ENCODE data around the gene TBC1D5. TPM values are rescaled to one million over a fixed set of nuclear protein-coding genes. Genes with fewer than 3 reads are reported as not detected.

The TBC1D5 gene
- total and polyA plus RNA-seq, 12 donors: 6.4 to 108 (median 70.7) TPM

DNA sequence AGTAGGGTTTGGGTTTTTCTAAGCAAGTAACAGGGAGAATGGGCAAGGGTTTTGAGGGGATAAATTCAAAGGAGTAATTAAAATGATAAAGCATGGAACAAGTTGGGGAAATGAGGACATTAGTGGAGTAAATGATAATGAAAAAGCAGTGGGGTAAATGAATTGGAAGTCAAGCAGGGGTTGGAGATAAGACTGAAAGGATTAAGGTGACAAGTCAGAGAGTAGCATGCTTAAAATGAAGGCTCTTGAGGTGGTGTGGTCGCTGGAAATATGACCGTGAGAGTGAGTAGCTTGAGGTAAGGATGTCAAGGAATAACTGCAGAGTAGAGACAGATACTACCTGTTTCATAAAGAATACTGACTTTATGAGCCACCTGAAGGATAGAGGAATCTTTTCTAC lies 408.5 kb downstream of the TBC1D5 start:
- no peak for DNase-seq
- intact Hi-C loops (cut with DNase I): no loop called here
- Histone ChIP-seq H3K27ac (no peak overlapping the region), H3K27me3 (no peaks in the 10 kb centered on the region), H3K4me1 (replicated peaks in 1 of 2) (peaks cover 0 to 12% of the 10 kb centered on the region in 2 donors), H3K9me3 (replicated peaks in 1 of 3) (no peaks in the 10 kb centered on the region), H3K4me3 (no peak overlapping the region), H3K36me3 (replicated peaks in 1 of 2) (no peaks in the 10 kb centered on the region)
- 85 to 95% (median 93%) methylated on average over 2 of the region's 2 CpGs for WGBS, 4 donors
- TF ChIP-seq, protein P1, sequence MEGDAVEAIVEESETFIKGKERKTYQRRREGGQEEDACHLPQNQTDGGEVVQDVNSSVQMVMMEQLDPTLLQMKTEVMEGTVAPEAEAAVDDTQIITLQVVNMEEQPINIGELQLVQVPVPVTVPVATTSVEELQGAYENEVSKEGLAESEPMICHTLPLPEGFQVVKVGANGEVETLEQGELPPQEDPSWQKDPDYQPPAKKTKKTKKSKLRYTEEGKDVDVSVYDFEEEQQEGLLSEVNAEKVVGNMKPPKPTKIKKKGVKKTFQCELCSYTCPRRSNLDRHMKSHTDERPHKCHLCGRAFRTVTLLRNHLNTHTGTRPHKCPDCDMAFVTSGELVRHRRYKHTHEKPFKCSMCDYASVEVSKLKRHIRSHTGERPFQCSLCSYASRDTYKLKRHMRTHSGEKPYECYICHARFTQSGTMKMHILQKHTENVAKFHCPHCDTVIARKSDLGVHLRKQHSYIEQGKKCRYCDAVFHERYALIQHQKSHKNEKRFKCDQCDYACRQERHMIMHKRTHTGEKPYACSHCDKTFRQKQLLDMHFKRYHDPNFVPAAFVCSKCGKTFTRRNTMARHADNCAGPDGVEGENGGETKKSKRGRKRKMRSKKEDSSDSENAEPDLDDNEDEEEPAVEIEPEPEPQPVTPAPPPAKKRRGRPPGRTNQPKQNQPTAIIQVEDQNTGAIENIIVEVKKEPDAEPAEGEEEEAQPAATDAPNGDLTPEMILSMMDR (IDR thresholded peaks at IDR 0.05): no peak
- TF ChIP-seq POLR2A (IDR thresholded peaks at IDR 0.05): no peak

DNA sequence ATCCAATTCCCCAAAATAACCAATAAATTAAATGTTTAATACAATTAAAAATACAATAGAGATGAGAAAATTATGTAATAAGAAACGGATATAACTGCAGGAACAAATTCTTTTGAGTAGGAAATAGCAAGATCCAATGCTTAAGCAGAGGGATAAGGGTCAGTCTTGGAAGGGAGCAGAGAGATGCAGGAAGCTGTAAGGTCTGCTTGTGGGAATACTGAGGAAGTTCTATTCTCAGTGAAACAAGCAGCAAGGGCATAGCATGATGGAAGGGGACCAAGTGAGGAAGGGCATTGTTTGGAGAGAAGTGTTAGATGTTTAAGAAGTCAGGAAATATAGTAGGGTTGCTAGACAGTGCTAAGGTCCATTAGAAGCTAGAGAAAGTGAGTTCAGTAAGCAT lies 409.0 kb downstream of the TBC1D5 start:
- TF ChIP-seq, protein P1 (IDR thresholded peaks at IDR 0.05): no peak
- no peak for TF ChIP-seq POLR2A (IDR thresholded peaks at IDR 0.05)
- 60 to 76% (median 66%) methylated on average over 1 of the region's 1 CpG for WGBS, 4 donors
- no peak for DNase-seq
- intact Hi-C loops (cut with DNase I): no loop called here
- H3K4me1 ChIP-seq (replicated peaks in 1 of 2): peaks cover 0 to 12% of the 10 kb centered on the region in 2 donors
- no peaks in the 10 kb centered on the region for H3K9me3 ChIP-seq (replicated peaks in 1 of 3)
- no peaks in the 10 kb centered on the region for H3K36me3 ChIP-seq (replicated peaks in 1 of 2)
- no peak overlapping the region for H3K27ac ChIP-seq
- no peak overlapping the region for H3K4me3 ChIP-seq
- H3K27me3 ChIP-seq: no peaks in the 10 kb centered on the region

DNA sequence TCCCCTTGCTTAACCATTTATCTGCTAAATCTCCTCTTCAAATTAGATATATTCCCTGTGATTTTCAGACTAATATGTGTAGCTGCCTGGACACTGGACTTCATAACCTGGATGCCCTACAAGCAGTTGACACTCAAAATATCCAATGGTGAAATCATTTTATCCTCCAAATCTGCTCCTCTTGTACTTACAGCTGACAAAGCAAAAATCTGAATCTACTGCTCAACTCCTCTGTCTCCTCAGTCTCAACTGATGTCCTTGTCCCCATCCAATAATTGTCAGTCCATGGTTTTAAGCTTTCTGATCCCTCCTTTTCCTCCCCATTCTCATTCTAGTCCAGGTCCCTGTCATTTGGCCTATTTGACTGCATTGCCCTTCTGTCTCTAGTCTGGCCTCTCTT lies 411.8 kb downstream of the TBC1D5 start:
- no peaks in the 10 kb centered on the region for H3K9me3 ChIP-seq (replicated peaks in 1 of 3)
- H3K4me3 ChIP-seq: no peak overlapping the region
- no peak for TF ChIP-seq POLR2A (IDR thresholded peaks at IDR 0.05)
- TF ChIP-seq, protein P1 (IDR thresholded peaks at IDR 0.05): no peak
- no peak for DNase-seq
- no peaks in the 10 kb centered on the region for H3K4me1 ChIP-seq (replicated peaks in 1 of 2)
- H3K27ac ChIP-seq: no peak overlapping the region
- intact Hi-C loops (cut with DNase I): no loop called here
- H3K27me3 ChIP-seq: no peaks in the 10 kb centered on the region
- no peaks in the 10 kb centered on the region for H3K36me3 ChIP-seq (replicated peaks in 1 of 2)

DNA sequence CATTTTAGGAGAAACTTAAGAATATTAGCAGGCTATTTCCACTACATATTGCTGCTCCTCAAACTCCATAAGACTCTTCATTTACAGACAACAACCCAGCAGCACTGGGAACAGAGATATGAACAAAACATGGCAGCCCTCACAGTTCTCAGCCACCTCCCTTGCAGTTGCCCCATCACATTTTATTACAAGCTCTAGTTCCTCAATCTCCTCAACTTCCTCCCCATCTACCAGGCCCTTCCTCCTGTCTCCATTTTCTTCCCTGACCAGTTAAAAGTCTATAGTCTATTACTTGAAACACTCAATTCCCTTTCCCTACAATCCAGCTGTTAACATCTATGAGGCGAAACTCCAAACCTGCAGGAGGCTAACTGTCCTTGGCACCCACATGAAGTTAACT lies 412.5 kb downstream of the TBC1D5 start:
- Histone ChIP-seq H3K4me3 (no peak overlapping the region), H3K4me1 (replicated peaks in 1 of 2) (no peaks in the 10 kb centered on the region), H3K36me3 (replicated peaks in 1 of 2) (no peaks in the 10 kb centered on the region), H3K9me3 (replicated peaks in 1 of 3) (no peaks in the 10 kb centered on the region), H3K27me3 (no peaks in the 10 kb centered on the region), H3K27ac (no peak overlapping the region)
- 96 to 98% (median 97%) methylated on average over 1 of the region's 1 CpG for WGBS, 4 donors
- TF ChIP-seq POLR2A (IDR thresholded peaks at IDR 0.05): no peak
- TF ChIP-seq, protein P1 (IDR thresholded peaks at IDR 0.05): no peak
- no peak for DNase-seq
- intact Hi-C loops (cut with DNase I): no loop called here
